ENCODE measurements around the gene MYO1F.

MYO1F gene

GRCh38 chr19:8513687-8514504, 63.3 kb downstream of the MYO1F start, which contains the start of gene ZNF414:
Gene ZNF414 (minus strand): TSS chr19:8514167. CDS start chr19:8514046, 121 bp downstream.
- no peaks in the 10 kb centered on the region for H3K79me2 ChIP-seq (ENCODE audit: insufficient read depth, low read length)
- no peaks in the 10 kb centered on the region for H3K9me2 ChIP-seq (ENCODE audit: low read depth, low read length)
- peak within 1 kb of the TSS; percentile 97 for H3K4me2 ChIP-seq (ENCODE audit: low read length)
- TF ChIP-seq EZH2 (IDR thresholded peaks at IDR 0.05; ENCODE audit: borderline replicate concordance, low read length) (no peak), CTCF (IDR thresholded peaks at IDR 0.05; ENCODE audit: low read length) (no peak)
- H3F3A ChIP-seq (ENCODE audit: insufficient read depth, low read length): no peaks in the 10 kb centered on the region
- no peaks in the 10 kb centered on the region for H3K27me3 ChIP-seq (ENCODE audit: insufficient read depth, low read length)
- H3K9me3 ChIP-seq (ENCODE audit: low read length): no peaks in the 10 kb centered on the region
- no peak within 1 kb of the TSS for H2AFZ ChIP-seq (ENCODE audit: low read length)
- H3K27ac ChIP-seq (ENCODE audit: low read depth, low read length, poor library complexity, severe bottlenecking): peak within 1 kb of the TSS; percentile 77
- peaks cover 10% of the 10 kb centered on the region; the same call in 1 of the 2 replicates for H3K36me3 ChIP-seq (ENCODE audit: insufficient read depth, low read length)
- no peaks in the 10 kb centered on the region for H4K20me1 ChIP-seq (ENCODE audit: insufficient read depth, low read length)
- peaks cover 17% of the 10 kb centered on the region for H3K4me1 ChIP-seq (ENCODE audit: insufficient read depth, low read length, severe bottlenecking)
- H3K4me3 ChIP-seq (ENCODE audit: low read depth, low read length, poor library complexity, severe bottlenecking): peak within 1 kb of the TSS; percentile 77
- H3K9ac ChIP-seq (ENCODE audit: low read length): peak within 1 kb of the TSS; percentile 85

DNA sequence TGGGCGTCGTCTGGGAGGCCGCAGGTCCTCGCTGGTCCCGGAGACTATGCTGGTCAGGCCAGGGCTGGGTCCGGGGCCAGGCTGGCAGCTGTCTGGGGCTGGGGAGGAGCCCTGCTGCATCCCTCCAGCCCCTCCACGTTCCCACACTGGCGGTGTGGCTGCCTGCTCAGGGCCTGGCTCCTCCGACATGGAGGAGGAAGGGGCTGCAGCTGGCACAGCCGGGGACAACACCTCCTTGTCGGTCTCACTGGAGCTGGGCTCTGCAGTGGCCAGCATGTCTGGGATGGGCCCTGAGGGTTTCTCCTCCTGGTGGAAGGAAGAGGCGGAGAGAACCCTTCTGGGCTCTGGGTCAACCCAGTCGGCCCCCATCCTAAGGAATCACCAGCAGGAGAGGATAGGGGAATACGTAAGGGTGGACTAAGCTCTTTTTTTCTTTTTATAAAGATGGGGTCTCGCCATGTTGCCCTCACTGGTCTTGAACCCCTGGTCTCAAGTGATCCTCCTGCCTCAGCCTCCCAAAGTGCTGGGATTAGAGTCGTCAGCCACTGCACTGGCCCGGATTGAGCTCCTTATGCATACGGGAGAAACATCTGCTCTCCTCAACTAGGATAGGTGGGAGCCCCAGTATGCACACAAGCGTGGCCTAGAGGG, 64.1 kb downstream of the MYO1F start:
- Histone ChIP-seq H4K20me1 (ENCODE audit: insufficient read depth, low read length) (no peaks in the 10 kb centered on the region), H3K9me3 (ENCODE audit: low read length) (no peaks in the 10 kb centered on the region), H3K9me2 (ENCODE audit: low read depth, low read length) (no peaks in the 10 kb centered on the region), H3K36me3 (ENCODE audit: insufficient read depth, low read length) (peaks cover 10% of the 10 kb centered on the region; the same call in 1 of the 2 replicates), H3K27me3 (ENCODE audit: insufficient read depth, low read length) (no peaks in the 10 kb centered on the region), H3K9ac (ENCODE audit: low read length) (peak overlapping the region; percentile 85), H3K4me1 (ENCODE audit: insufficient read depth, low read length, severe bottlenecking) (peaks cover 17% of the 10 kb centered on the region), H3K4me2 (ENCODE audit: low read length) (peak overlapping the region; percentile 97), H2AFZ (ENCODE audit: low read length) (no peak overlapping the region), H3K27ac (ENCODE audit: low read depth, low read length, poor library complexity, severe bottlenecking) (peak overlapping the region; percentile 77), H3K79me2 (ENCODE audit: insufficient read depth, low read length) (no peaks in the 10 kb centered on the region), H3F3A (ENCODE audit: insufficient read depth, low read length) (no peaks in the 10 kb centered on the region), H3K4me3 (ENCODE audit: low read depth, low read length, poor library complexity, severe bottlenecking) (peak overlapping the region; percentile 77)
- TF ChIP-seq EZH2 (IDR thresholded peaks at IDR 0.05; ENCODE audit: borderline replicate concordance, low read length) (no peak), CTCF (IDR thresholded peaks at IDR 0.05; ENCODE audit: low read length) (no peak)

DNA sequence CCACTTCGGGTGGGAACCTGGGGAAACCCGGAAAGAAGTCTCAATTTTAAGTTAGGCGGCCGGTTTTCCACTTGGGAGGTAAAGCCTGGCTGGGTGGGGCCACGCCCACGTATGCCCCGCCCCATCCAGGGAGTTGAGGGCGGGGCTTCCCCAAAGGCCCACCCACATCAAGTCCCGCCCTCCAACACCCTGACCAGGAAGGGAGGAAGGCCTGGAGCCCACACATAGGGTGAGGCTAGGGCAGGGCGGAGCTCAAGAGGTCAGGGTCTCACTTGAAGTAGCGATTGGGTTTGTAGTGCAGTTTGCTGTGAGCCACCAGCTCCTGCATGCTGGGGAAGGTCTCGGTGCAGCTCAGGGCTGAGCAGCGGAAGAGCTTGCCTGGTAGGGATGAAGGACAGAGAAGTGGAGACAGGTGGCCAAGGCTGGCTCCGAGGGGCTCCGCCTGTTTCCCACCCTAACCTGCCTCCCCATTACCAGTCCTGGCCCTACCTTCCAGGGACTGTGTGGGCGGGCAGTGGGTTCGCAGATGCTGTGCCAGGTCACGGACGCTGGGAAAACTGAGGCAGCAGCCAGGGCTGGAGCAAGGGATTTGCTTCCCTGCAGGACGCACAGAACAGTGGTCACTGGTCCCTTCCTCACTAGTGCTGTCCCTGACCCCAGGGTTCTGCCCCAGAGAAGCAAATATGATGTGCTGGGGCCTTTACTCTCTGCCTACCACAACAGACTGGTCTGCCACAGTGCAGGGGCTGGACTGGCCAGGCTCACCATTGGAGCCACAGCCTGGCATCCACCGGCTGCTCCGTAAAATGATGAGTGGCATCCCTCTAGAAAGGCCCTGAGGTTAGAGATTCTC, 64.9 kb downstream of the MYO1F start:
- Histone ChIP-seq H2AFZ (ENCODE audit: low read length) (no peak overlapping the region), H3K9me3 (ENCODE audit: low read length) (no peaks in the 10 kb centered on the region), H3K4me3 (ENCODE audit: low read depth, low read length, poor library complexity, severe bottlenecking) (no peak overlapping the region), H4K20me1 (ENCODE audit: insufficient read depth, low read length) (no peaks in the 10 kb centered on the region), H3K9ac (ENCODE audit: low read length) (no peak overlapping the region; the same call in 1 of the 2 replicates), H3K4me1 (ENCODE audit: insufficient read depth, low read length, severe bottlenecking) (peaks cover 17% of the 10 kb centered on the region), H3K36me3 (ENCODE audit: insufficient read depth, low read length) (peaks cover 10% of the 10 kb centered on the region; the same call in 1 of the 2 replicates), H3K27ac (ENCODE audit: low read depth, low read length, poor library complexity, severe bottlenecking) (no peak overlapping the region), H3K79me2 (ENCODE audit: insufficient read depth, low read length) (no peaks in the 10 kb centered on the region), H3K4me2 (ENCODE audit: low read length) (peak overlapping the region; percentile 97; the same call in 1 of the 2 replicates), H3F3A (ENCODE audit: insufficient read depth, low read length) (no peaks in the 10 kb centered on the region), H3K9me2 (ENCODE audit: low read depth, low read length) (no peaks in the 10 kb centered on the region), H3K27me3 (ENCODE audit: insufficient read depth, low read length) (no peaks in the 10 kb centered on the region)
- TF ChIP-seq CTCF (IDR thresholded peaks at IDR 0.05; ENCODE audit: low read length): no peak

Measured in OCI-LY1 (cell line).